ENCODE measurements around the gene CFAP43.

CFAP43 gene

DNA sequence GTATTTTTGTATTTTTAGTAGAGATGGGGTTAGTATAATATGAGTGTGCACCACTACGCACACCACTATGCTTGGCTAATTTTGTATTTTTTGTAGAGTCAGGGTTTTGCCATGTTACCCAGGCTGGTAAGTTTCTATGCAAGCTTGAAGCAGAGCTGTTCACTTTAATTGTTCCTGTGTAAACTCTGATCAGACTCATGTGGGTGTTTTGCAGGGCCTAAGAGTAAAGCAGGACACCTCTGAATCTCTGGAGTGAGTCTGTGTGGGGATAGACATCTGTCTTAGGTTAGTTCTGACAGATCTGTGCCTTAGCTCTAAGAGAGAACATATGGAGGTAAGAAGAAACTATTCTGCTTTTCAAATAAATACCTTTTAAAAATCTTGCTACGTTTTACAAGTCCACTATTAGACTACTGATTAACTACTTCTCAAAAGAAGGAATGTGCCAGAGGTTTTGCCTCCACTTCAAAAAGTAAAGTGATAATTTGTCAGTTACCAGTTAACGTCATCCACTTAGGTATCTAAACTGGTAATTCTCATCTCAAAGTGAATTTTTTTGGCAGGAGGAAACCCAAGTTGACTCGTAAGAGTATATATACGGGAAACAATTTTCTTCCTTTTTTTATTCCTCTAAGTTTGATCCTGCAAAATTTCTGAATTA, 147.6 kb downstream of the CFAP43 start:
- Mint-ChIP-seq H3K4me1 (peaks cover 4% of the 10 kb centered on the region), H3K27me3 (no peaks in the 10 kb centered on the region), H3K9me3 (no peaks in the 10 kb centered on the region), H3K4me3 (no peak overlapping the region), H3K27ac (no peak overlapping the region), H3K36me3 (no peaks in the 10 kb centered on the region)

DNA sequence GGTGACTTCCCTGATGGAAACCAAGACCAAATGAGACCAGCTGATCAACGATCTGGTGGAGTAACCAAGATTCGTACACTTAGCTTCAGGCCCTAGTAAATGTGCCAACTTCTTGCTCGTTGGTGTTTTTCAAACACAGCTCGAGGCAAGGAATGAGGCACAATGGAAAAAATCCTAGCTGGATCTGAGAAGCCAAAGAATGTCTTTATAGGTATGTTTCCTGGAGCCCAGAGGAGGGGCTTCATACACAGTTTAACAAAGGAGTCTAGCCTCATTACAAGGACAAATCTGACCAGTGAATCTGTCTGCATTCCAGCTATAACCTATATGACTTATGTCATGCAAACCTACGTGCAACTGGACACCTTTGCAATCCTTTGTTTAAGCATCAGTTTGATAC, 150.2 kb downstream of the CFAP43 start:
- H3K36me3 Mint-ChIP-seq = no peaks in the 10 kb centered on the region
- no peaks in the 10 kb centered on the region for H3K27me3 Mint-ChIP-seq
- no peak overlapping the region for H3K4me3 Mint-ChIP-seq
- H3K4me1 Mint-ChIP-seq = no peaks in the 10 kb centered on the region
- H3K9me3 Mint-ChIP-seq = no peaks in the 10 kb centered on the region
- H3K27ac Mint-ChIP-seq = no peak overlapping the region

DNA sequence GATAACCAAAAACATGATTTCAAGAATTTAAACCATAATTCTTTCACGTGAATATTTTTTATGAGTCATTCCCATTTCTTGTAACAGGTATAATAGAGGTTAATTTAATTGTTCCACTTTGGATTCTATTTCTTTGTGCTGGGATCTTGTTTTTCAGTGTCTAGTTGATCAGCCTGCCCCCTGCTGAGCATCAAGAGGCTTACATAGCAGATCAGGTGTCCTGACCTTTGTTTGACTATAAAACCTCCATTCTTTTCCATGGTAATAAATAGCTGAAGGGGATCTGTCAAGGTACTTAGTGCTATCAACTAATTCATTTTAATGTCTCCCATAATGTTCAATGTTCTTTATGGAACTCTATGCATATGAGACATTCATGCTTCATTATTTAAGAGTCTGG, 151.4 kb downstream of the CFAP43 start:
- Mint-ChIP-seq H3K27ac (peak overlapping the region; percentile 24), H3K27me3 (no peaks in the 10 kb centered on the region), H3K4me3 (no peak overlapping the region), H3K9me3 (no peaks in the 10 kb centered on the region), H3K36me3 (no peaks in the 10 kb centered on the region), H3K4me1 (no peaks in the 10 kb centered on the region)
